ENCODE measurements around the gene CER1. TPM values are rescaled to one million over a fixed set of nuclear protein-coding genes. Genes with fewer than 3 reads are reported as not detected.

CER1 gene
- total and polyA plus RNA-seq, 2 donors (not counting 3 experiments of a cell fraction or from before 2014, with no cell fraction given): 0.06 TPM; not detected in 1

DNA sequence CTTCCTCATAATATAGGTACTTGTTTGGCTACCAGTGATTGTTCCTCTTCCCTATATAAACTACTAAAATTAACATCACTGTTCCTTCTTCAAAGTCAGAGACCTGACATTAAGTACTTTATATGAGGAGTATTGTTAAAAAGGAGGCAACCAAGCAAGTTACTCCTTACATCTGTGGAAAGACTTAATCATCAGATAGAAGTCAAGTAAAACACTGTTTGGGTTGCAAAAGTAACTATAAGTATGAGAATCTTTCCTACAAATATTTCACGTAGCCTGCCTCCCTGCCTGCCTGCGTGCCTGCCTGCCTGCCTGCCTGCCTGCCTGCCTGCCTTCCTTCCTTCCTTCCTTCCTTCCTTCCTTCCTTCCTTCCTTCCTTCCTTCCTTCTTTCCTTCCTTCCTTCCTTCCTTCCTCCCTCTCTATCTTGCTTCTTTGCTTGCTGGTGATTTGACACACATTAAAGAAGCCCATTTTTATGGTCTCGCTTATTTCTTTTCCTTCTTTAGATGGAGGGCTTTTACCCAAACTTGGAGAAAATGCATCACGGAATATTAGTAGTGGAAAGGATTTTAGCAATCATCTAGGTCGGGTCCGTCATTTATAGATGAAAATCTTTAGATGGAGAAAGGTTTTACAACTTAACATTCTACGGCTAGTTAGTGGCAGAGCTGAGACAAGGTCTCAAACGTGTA is 3.2 kb downstream of the CER1 start:
- CTCF ChIA-PET: no interaction called here
- H4K20me1 ChIP-seq (replicated peaks; ENCODE audit: control insufficient read depth, extremely low read depth, insufficient read depth, low read length): no peaks in the 10 kb centered on the region
- no peaks in the 10 kb centered on the region for H3K27me3 ChIP-seq (ENCODE audit: control insufficient read depth in 2 of 2, insufficient read depth in 2 of 2, low read length in 2 of 2)
- no peaks in the 10 kb centered on the region for H3K9me1 ChIP-seq (replicated peaks; ENCODE audit: control insufficient read depth, extremely low read depth, insufficient read depth, low read length)
- H3K27ac ChIP-seq (ENCODE audit: insufficient read depth, low read depth, low read length): no peak overlapping the region
- H3K9ac ChIP-seq (replicated peaks; ENCODE audit: extremely low read depth, insufficient read depth, low read length): no peak overlapping the region
- no peaks in the 10 kb centered on the region for H3K36me3 ChIP-seq (ENCODE audit: control insufficient read depth in 2 of 2, extremely low read depth in 1 of 2, insufficient read depth in 2 of 2, low read length in 2 of 2)
- POLR2A ChIA-PET: no interaction called here
- no peak for FAIRE-seq
- no TSS peak for BruUV-seq (replicated peaks)
- intact Hi-C loops (cut with micrococcal nuclease): no loop called here
- H3K4me2 ChIP-seq (ENCODE audit: insufficient read depth, low read length): no peak overlapping the region
- dilution Hi-C loops (cut with MboI; ENCODE audit: extremely low pct_ligation_motif_present, low sequenced_read_pairs): no loop called here
- no peaks in the 10 kb centered on the region for H3K4me1 ChIP-seq (ENCODE audit: control insufficient read depth, extremely low read depth, insufficient read depth, low read length)
- H3K79me2 ChIP-seq (ENCODE audit: control insufficient read depth, insufficient read depth, low read length): no peaks in the 10 kb centered on the region
- TF ChIP-seq FOS (IDR thresholded peaks at IDR 0.05; ENCODE audit: borderline replicate concordance, insufficient read depth, low read length) (no peak), POLR2AphosphoS5 (IDR thresholded peaks at IDR 0.05; ENCODE audit: insufficient read depth, low read depth, low read length) (no peak), MYC (IDR thresholded peaks at IDR 0.05; ENCODE audit: low read depth, low read length) (no peak), JUN (IDR thresholded peaks at IDR 0.05; ENCODE audit: borderline replicate concordance, insufficient read depth, insufficient read length, low read depth) (no peak), POLR2A (IDR thresholded peaks at IDR 0.05; ENCODE audit: low read depth, low read length) (no peak), EZH2 (IDR thresholded peaks at IDR 0.05; ENCODE audit: borderline replicate concordance, low read depth, low read length, severe bottlenecking) (no peak), GATA2 (IDR thresholded peaks at IDR 0.05; ENCODE audit: insufficient read depth, insufficient read length, low read depth, low read length) (no peak)
- TF ChIP-seq, protein P1, sequence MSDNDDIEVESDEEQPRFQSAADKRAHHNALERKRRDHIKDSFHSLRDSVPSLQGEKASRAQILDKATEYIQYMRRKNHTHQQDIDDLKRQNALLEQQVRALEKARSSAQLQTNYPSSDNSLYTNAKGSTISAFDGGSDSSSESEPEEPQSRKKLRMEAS (IDR thresholded peaks at IDR 0.05; ENCODE audit: insufficient read depth, insufficient read length): no peak
- TF ChIP-seq, protein P2, sequence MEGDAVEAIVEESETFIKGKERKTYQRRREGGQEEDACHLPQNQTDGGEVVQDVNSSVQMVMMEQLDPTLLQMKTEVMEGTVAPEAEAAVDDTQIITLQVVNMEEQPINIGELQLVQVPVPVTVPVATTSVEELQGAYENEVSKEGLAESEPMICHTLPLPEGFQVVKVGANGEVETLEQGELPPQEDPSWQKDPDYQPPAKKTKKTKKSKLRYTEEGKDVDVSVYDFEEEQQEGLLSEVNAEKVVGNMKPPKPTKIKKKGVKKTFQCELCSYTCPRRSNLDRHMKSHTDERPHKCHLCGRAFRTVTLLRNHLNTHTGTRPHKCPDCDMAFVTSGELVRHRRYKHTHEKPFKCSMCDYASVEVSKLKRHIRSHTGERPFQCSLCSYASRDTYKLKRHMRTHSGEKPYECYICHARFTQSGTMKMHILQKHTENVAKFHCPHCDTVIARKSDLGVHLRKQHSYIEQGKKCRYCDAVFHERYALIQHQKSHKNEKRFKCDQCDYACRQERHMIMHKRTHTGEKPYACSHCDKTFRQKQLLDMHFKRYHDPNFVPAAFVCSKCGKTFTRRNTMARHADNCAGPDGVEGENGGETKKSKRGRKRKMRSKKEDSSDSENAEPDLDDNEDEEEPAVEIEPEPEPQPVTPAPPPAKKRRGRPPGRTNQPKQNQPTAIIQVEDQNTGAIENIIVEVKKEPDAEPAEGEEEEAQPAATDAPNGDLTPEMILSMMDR (IDR thresholded peaks at IDR 0.05; ENCODE audit: extremely low read depth in 1 of 2, insufficient read depth in 1 of 2, low read depth in 1 of 2, low read length in 2 of 2): no peak
- H2AFZ ChIP-seq (ENCODE audit: low read depth, low read length): no peak overlapping the region
- H3K4me3 ChIP-seq (replicated peaks in 1 of 3; ENCODE audit: insufficient read depth in 1 of 3, low read depth in 1 of 3, low read length in 3 of 3): no peak overlapping the region
- no peaks in the 10 kb centered on the region for H3K9me3 ChIP-seq (replicated peaks; ENCODE audit: control insufficient read depth, insufficient read depth, low read length)
- DNase-seq (ENCODE audit: low read depth, low spot score): no peak

All from endothelial cell of umbilical vein (primary cell).